ENCODE data around the gene HDGFL3. TPM values are rescaled to one million over a fixed set of nuclear protein-coding genes. Genes with fewer than 3 reads are reported as not detected.

The HDGFL3 gene
- total and polyA plus RNA-seq, 10 of the 15 experiments (the other 5 are each of a cell fraction or from before 2014, with no cell fraction given), result 5.6 to 40.6 (median 15.8) TPM

DNA sequence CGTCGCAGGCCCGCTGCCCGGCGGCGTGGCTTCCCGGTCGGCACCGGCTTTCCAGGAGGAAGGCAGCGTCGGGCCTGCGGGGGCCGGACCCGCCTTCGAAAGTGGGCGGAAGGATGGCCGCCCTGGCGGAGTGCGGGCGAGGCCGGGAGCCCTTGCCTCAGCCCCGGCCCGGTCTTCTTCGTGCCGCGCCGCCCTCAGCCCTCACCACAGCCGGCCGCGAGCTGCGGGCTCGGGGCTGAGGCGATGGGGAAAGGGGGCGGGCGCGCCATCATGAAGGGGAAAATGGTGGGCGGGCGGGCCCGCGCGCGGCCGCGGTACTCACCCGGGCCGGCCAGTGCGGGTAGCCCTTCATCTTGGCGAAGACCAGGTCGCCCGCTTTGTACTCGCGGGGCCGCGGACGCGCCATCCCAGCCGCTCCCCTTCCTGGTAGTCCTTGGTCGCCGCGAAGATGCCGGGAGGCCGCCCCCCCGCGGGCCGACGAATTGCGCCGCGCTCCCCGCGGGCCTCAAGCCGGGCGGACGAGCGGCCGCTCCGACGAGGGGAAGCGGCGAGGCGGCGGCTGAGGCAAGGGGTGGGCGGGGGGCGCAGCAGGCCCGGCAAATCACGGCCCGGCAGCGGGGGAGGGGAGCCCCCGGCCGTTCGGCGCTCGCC, 489 bp downstream of the HDGFL3 start:
- H3K9me3 ChIP-seq (replicated peaks; ENCODE audit: control insufficient read depth, insufficient read depth, low read length), result no peaks in the 10 kb centered on the region
- no TSS peak for BruUV-seq (replicated peaks)
- in situ Hi-C loops (cut with MboI) (loop anchor here (25.0 kb wide), 1 partner anchor 1920 kb away; no protein-coding TSS in a partner anchor), intact Hi-C loops (cut with micrococcal nuclease; ENCODE audit: unreplicated experiment) (loop anchor here (10.0 kb wide), 2 partner anchors 392 to 672 kb away; no protein-coding TSS in a partner anchor)
- H3K27ac ChIP-seq (ENCODE audit: control insufficient read depth, insufficient read depth), result peak overlapping the region; percentile 80
- H3K4me2 ChIP-seq (ENCODE audit: control insufficient read depth, insufficient read depth), result peak overlapping the region; percentile 58
- peak overlapping the region; percentile 70 for H3K9ac ChIP-seq (ENCODE audit: control insufficient read depth, insufficient read depth, low read length)
- no peaks in the 10 kb centered on the region for H3K27me3 ChIP-seq (replicated peaks in 1 of 2; ENCODE audit: control insufficient read depth in 2 of 2, insufficient read depth in 2 of 2, low read length in 1 of 2)
- DNase-seq (ENCODE audit: low read depth, low spot score), result no peak
- ATAC-seq, result peak; percentile 37
- CTCF ChIA-PET, result interaction anchor here (1.2 to 2.3 kb wide), 3 partner anchors 142 to 196 kb away, joined by 3 to 22 read pairs (median 8); partner anchors contain the start of gene C15orf40
- POLR2A ChIA-PET, result interaction anchor here (0.6 kb wide), 1 partner anchor 41 kb away, joined by 3 read pairs; no protein-coding TSS in a partner anchor
- H2AFZ ChIP-seq (ENCODE audit: control insufficient read depth, low read depth, low read length), result peak overlapping the region; percentile 78
- peak overlapping the region; percentile 78 for H3K4me3 ChIP-seq
- H3K36me3 ChIP-seq (ENCODE audit: control insufficient read depth in 2 of 2, insufficient read depth in 2 of 2, low read length in 1 of 2), result no peaks in the 10 kb centered on the region
- FAIRE-seq, result no peak
- SMC1A ChIA-PET (ENCODE audit: uncharacterized antibody, unreplicated experiment), result interaction anchor here (1.1 to 1.6 kb wide), 2 partner anchors 32 to 197 kb away, joined by 5 to 8 read pairs; partner anchors contain the start of gene C15orf40
- RAD21 ChIA-PET (ENCODE audit: unreplicated experiment), result interaction anchor here (1.0 kb wide), 1 partner anchor 9 kb away, joined by 4 read pairs; no protein-coding TSS in a partner anchor
- 18% methylated on average over 64 of the region's 93 CpGs for WGBS (ENCODE audit: insufficient coverage, insufficient replicate concordance, low lambda C conversion rate, missing lambda C conversion rate)
- TF ChIP-seq TCF12 (IDR thresholded peaks at IDR 0.05; ENCODE audit: low read depth, low read length), result 0 out of 2 replicates have a peak, but pooled peaks have one; percentile 1
- TF ChIP-seq, protein P1, sequence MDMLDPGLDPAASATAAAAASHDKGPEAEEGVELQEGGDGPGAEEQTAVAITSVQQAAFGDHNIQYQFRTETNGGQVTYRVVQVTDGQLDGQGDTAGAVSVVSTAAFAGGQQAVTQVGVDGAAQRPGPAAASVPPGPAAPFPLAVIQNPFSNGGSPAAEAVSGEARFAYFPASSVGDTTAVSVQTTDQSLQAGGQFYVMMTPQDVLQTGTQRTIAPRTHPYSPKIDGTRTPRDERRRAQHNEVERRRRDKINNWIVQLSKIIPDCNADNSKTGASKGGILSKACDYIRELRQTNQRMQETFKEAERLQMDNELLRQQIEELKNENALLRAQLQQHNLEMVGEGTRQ (IDR thresholded peaks at IDR 0.05; ENCODE audit: borderline replicate concordance, low read depth, low read length), result no peak
- TF ChIP-seq BHLHE40 (IDR thresholded peaks at IDR 0.05; ENCODE audit: borderline replicate concordance in 1 of 2, low read depth in 2 of 2, low read length in 1 of 2), result peak in 1 of 2 experiments; percentile 3; a peak in 1 of 4 replicates
- peak; percentile 80 for TF ChIP-seq IKZF1 (conservative IDR thresholded peaks at IDR 0.05)
- 0 out of 3 replicates have a peak, but pooled peaks of 1 of the 2 experiments have one; percentile 20 for TF ChIP-seq EGR1 (IDR thresholded peaks at IDR 0.05; ENCODE audit: borderline replicate concordance in 1 of 2, low read depth in 2 of 2, low read length in 2 of 2)
- 0 out of 2 replicates have a peak, but pooled peaks have one; percentile 61 for TF ChIP-seq ASH2L (IDR thresholded peaks at IDR 0.05; ENCODE audit: borderline replicate concordance, low read depth)
- TF ChIP-seq LARP7 (IDR thresholded peaks at IDR 0.05), result peak; percentile 61
- TF ChIP-seq RCOR1 (conservative IDR thresholded peaks at IDR 0.05; ENCODE audit: low read depth, low read length), result no peak
- 0 out of 2 replicates have a peak, but pooled peaks have one; percentile 15 for TF ChIP-seq TAF1 (IDR thresholded peaks at IDR 0.05; ENCODE audit: borderline replicate concordance, low read depth, low read length)
- TF ChIP-seq KLF5 (IDR thresholded peaks at IDR 0.05; ENCODE audit: partially characterized antibody), result peak; percentile 46
- peak; percentile 36; the same call in 1 of the 2 replicates for TF ChIP-seq RUNX3 (IDR thresholded peaks at IDR 0.05; ENCODE audit: low read length)
- TF ChIP-seq, protein P2, sequence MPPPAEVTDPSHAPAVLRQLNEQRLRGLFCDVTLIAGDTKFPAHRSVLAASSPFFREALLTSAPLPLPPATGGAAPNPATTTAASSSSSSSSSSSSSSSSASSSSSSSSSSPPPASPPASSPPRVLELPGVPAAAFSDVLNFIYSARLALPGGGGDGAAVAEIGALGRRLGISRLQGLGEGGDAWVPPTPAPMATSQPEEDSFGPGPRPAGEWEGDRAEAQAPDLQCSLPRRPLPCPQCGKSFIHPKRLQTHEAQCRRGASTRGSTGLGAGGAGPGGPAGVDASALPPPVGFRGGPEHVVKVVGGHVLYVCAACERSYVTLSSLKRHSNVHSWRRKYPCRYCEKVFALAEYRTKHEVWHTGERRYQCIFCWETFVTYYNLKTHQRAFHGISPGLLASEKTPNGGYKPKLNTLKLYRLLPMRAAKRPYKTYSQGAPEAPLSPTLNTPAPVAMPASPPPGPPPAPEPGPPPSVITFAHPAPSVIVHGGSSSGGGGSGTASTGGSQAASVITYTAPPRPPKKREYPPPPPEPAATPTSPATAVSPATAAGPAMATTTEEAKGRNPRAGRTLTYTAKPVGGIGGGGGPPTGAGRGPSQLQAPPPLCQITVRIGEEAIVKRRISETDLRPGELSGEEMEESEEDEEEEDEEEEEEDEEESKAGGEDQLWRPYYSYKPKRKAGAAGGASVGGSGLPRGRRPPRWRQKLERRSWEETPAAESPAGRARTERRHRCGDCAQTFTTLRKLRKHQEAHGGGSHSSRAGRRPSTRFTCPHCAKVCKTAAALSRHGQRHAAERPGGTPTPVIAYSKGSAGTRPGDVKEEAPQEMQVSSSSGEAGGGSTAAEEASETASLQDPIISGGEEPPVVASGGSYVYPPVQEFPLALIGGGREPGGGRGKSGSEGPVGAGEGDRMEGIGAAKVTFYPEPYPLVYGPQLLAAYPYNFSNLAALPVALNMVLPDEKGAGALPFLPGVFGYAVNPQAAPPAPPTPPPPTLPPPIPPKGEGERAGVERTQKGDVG (CRISPR knock-in tag; IDR thresholded peaks at IDR 0.05), result no peak
- TF ChIP-seq YY1 (IDR thresholded peaks at IDR 0.05; ENCODE audit: low read depth, low read length), result 0 out of 2 replicates have a peak, but pooled peaks have one; percentile 71
- H4K20me1 ChIP-seq (ENCODE audit: control insufficient read depth, insufficient read depth), result no peaks in the 10 kb centered on the region
- H3K4me1 ChIP-seq (ENCODE audit: control insufficient read depth, insufficient read depth, low read length), result peaks cover 6% of the 10 kb centered on the region; the same call in 1 of the 2 replicates
- peaks cover 53% of the 10 kb centered on the region for H3K79me2 ChIP-seq (ENCODE audit: control insufficient read depth, insufficient read depth, low read length)
